K562 (cell line): ENCODE measurements around the gene DRC3. TPM values are rescaled to one million over a fixed set of nuclear protein-coding genes. Genes with fewer than 3 reads are reported as not detected.

Experiments
- CTCF ChIP-seq, 3 experiments: IDR thresholded peaks in 2 of 3; conservative IDR thresholded peaks in 1 of 3; 2 replicates each; pipeline ENCODE4 v1.5.1; 2011 to 2012; ENCODE audit warnings: low read length in 3 of 3, mild to moderate bottlenecking in 3 of 3, control low read depth in 2 of 3, improper control_type of control experiment in 1 of 3, inconsistent platforms in 1 of 3, low read depth in 1 of 3, mixed read lengths in 1 of 3, moderate library complexity in 1 of 3; ENCODE audit not compliant: insufficient read depth in 2 of 3
- HOMEZ ChIP-seq: fragments of 250-450 bp; sonication (Bioruptor Pico); IDR thresholded peaks from 2 replicates; pipeline ENCODE4 v1.4.0; 2020; ENCODE audit warnings: mild to moderate bottlenecking, moderate library complexity
- MTA1 ChIP-seq: fragments of 450-650 bp; IDR thresholded peaks from 2 replicates; pipeline ENCODE4 v1.6.1; 2017; ENCODE audit warnings: borderline replicate concordance
- MTF1 ChIP-seq: fragments of 250-450 bp; sonication (Bioruptor Pico); IDR thresholded peaks from 2 replicates; pipeline ENCODE4 v1.9.0; 2021; ENCODE audit warnings: moderate library complexity, mild to moderate bottlenecking, inconsistent platforms, borderline replicate concordance
- RBM25 ChIP-seq: fragments of 200-400 bp; formaldehyde crosslinking; IDR thresholded peaks from 2 replicates; pipeline ENCODE4 v1.6.1; 2018; ENCODE audit warnings: low read length, low read depth, moderate library complexity; ENCODE audit not compliant: severe bottlenecking
- SMARCC2 ChIP-seq: fragments of 450-650 bp; IDR thresholded peaks from 2 replicates; pipeline ENCODE4 v1.6.1; 2017; ENCODE audit warnings: antibody characterized with exemption, moderate library complexity, mild to moderate bottlenecking, low read depth
- ZBTB1 ChIP-seq: sonication (generic); formaldehyde crosslinking; IDR thresholded peaks from 2 replicates; pipeline ENCODE4 v1.8.1; 2023; ENCODE audit warnings: missing genetic modification reagents, low read depth, mild to moderate bottlenecking, borderline replicate concordance
- polyA plus RNA-seq, 8 experiments: library from polyadenylated mRNA; depleted of rRNA in 4 of 8; stranded (reverse) in 5 of 8; unstranded in 3 of 8; fragments of >200 nt; fragmentation: Nextera tagmentation in 2 of 8; fragmentation: Illumina TruSeq in 1 of 8; extraction: Ambion mirVana in 2 of 8; extraction: Trizol in 1 of 8; gene quantifications; 2 replicates each; pipeline versions ENCODE4 v1.2.1 to v1.2.3, GENCODE V29; 2011 to 2014; ENCODE audit warnings: inconsistent platforms in 1 of 8, missing spikeins in 1 of 8
- total RNA-seq, 7 experiments: library from RNA; depleted of rRNA in 6 of 7; stranded (reverse); fragments of >200 nt in 6 of 7; fragmentation: Illumina TruSeq in 2 of 7; extraction: Trizol in 2 of 7; gene quantifications; 2 replicates each; pipeline versions ENCODE4 v1.2.1 to v1.2.3, GENCODE V29; 2011 to 2021; ENCODE audit warnings: low replicate concordance in 1 of 7
- TF ChIP-seq, protein P1 (sequence below): fragments of 450-650 bp; IDR thresholded peaks from 2 replicates; pipeline ENCODE4 v1.6.1; 2016; ENCODE audit warnings: mild to moderate bottlenecking, moderate library complexity
- TF ChIP-seq, protein P2 (sequence below): fragments of 250-450 bp; sonication (Bioruptor Pico); IDR thresholded peaks from 2 replicates; pipeline ENCODE4 v1.5.0; 2020; ENCODE audit warnings: mild to moderate bottlenecking, borderline replicate concordance

The DRC3 gene
- total and polyA plus RNA-seq, 9 of the 15 experiments (the other 6 are each of a cell fraction or from before 2014, with no cell fraction given), result 0.10 to 0.84 (median 0.30) TPM; not detected in 3

- TF ChIP-seq, protein P1, sequence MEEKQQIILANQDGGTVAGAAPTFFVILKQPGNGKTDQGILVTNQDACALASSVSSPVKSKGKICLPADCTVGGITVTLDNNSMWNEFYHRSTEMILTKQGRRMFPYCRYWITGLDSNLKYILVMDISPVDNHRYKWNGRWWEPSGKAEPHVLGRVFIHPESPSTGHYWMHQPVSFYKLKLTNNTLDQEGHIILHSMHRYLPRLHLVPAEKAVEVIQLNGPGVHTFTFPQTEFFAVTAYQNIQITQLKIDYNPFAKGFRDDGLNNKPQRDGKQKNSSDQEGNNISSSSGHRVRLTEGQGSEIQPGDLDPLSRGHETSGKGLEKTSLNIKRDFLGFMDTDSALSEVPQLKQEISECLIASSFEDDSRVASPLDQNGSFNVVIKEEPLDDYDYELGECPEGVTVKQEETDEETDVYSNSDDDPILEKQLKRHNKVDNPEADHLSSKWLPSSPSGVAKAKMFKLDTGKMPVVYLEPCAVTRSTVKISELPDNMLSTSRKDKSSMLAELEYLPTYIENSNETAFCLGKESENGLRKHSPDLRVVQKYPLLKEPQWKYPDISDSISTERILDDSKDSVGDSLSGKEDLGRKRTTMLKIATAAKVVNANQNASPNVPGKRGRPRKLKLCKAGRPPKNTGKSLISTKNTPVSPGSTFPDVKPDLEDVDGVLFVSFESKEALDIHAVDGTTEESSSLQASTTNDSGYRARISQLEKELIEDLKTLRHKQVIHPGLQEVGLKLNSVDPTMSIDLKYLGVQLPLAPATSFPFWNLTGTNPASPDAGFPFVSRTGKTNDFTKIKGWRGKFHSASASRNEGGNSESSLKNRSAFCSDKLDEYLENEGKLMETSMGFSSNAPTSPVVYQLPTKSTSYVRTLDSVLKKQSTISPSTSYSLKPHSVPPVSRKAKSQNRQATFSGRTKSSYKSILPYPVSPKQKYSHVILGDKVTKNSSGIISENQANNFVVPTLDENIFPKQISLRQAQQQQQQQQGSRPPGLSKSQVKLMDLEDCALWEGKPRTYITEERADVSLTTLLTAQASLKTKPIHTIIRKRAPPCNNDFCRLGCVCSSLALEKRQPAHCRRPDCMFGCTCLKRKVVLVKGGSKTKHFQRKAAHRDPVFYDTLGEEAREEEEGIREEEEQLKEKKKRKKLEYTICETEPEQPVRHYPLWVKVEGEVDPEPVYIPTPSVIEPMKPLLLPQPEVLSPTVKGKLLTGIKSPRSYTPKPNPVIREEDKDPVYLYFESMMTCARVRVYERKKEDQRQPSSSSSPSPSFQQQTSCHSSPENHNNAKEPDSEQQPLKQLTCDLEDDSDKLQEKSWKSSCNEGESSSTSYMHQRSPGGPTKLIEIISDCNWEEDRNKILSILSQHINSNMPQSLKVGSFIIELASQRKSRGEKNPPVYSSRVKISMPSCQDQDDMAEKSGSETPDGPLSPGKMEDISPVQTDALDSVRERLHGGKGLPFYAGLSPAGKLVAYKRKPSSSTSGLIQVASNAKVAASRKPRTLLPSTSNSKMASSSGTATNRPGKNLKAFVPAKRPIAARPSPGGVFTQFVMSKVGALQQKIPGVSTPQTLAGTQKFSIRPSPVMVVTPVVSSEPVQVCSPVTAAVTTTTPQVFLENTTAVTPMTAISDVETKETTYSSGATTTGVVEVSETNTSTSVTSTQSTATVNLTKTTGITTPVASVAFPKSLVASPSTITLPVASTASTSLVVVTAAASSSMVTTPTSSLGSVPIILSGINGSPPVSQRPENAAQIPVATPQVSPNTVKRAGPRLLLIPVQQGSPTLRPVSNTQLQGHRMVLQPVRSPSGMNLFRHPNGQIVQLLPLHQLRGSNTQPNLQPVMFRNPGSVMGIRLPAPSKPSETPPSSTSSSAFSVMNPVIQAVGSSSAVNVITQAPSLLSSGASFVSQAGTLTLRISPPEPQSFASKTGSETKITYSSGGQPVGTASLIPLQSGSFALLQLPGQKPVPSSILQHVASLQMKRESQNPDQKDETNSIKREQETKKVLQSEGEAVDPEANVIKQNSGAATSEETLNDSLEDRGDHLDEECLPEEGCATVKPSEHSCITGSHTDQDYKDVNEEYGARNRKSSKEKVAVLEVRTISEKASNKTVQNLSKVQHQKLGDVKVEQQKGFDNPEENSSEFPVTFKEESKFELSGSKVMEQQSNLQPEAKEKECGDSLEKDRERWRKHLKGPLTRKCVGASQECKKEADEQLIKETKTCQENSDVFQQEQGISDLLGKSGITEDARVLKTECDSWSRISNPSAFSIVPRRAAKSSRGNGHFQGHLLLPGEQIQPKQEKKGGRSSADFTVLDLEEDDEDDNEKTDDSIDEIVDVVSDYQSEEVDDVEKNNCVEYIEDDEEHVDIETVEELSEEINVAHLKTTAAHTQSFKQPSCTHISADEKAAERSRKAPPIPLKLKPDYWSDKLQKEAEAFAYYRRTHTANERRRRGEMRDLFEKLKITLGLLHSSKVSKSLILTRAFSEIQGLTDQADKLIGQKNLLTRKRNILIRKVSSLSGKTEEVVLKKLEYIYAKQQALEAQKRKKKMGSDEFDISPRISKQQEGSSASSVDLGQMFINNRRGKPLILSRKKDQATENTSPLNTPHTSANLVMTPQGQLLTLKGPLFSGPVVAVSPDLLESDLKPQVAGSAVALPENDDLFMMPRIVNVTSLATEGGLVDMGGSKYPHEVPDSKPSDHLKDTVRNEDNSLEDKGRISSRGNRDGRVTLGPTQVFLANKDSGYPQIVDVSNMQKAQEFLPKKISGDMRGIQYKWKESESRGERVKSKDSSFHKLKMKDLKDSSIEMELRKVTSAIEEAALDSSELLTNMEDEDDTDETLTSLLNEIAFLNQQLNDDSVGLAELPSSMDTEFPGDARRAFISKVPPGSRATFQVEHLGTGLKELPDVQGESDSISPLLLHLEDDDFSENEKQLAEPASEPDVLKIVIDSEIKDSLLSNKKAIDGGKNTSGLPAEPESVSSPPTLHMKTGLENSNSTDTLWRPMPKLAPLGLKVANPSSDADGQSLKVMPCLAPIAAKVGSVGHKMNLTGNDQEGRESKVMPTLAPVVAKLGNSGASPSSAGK, result no peak
- TF ChIP-seq SMARCC2 (no peak), HOMEZ (no peak), ZBTB1 (CRISPR knock-in tag) (no peak), CTCF (IDR thresholded peaks at IDR 0.05 in 2 of 3, conservative IDR thresholded peaks at IDR 0.05 in 1 of 3; ENCODE audit: insufficient read depth in 2 of 3, low read depth in 1 of 3, low read length in 3 of 3) (0 out of 6 replicates have a peak, but pooled peaks of 1 of the 3 experiments have one; percentile 3), MTF1 (no peak), MTA1 (peak; percentile 96), RBM25 (peak; percentile 100)
- TF ChIP-seq, protein P2, sequence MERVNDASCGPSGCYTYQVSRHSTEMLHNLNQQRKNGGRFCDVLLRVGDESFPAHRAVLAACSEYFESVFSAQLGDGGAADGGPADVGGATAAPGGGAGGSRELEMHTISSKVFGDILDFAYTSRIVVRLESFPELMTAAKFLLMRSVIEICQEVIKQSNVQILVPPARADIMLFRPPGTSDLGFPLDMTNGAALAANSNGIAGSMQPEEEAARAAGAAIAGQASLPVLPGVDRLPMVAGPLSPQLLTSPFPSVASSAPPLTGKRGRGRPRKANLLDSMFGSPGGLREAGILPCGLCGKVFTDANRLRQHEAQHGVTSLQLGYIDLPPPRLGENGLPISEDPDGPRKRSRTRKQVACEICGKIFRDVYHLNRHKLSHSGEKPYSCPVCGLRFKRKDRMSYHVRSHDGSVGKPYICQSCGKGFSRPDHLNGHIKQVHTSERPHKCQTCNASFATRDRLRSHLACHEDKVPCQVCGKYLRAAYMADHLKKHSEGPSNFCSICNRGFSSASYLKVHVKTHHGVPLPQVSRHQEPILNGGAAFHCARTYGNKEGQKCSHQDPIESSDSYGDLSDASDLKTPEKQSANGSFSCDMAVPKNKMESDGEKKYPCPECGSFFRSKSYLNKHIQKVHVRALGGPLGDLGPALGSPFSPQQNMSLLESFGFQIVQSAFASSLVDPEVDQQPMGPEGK (CRISPR knock-in tag), result no peak
These were observed 66.3 kb downstream of the DRC3 start, which contains the start of the genes ATPAF2 and GID4 (continued) for GRCh38 chr17:18038861-18039534.
